Neuronal stem cell (in vitro differentiated cells): Measurements from ENCODE around the gene OR8B2.
"Not testable (repeated sequence)": the region's sequence is repeated elsewhere in the genome, so short reads cannot be mapped to it uniquely, and the experiment has no call there.

Experiments
- DNase-seq: peaks from one replicate; pipeline ENCODE4 v3.0.0-alpha.2; 2013; ENCODE audit warnings: low spot score
- H2AFZ ChIP-seq: one replicate; pipeline ENCODE4 v1.6.1; 2013; ENCODE audit warnings: mild to moderate bottlenecking, low read length, inconsistent platforms
- H2AK5ac ChIP-seq: 2 replicates; pipeline ENCODE4 v1.6.1; 2013; ENCODE audit warnings: low read depth, mild to moderate bottlenecking, inconsistent platforms, low read length, moderate library complexity, mixed read lengths
- H2BK120ac ChIP-seq: 2 replicates; pipeline ENCODE4 v1.6.1; 2013; ENCODE audit warnings: low read depth, mild to moderate bottlenecking, inconsistent platforms, low read length, moderate library complexity, mixed read lengths
- H2BK12ac ChIP-seq: one replicate; pipeline ENCODE4 v1.6.1; 2013; ENCODE audit warnings: low read length, inconsistent platforms
- H2BK15ac ChIP-seq: 2 replicates; pipeline ENCODE4 v1.6.1; 2013; ENCODE audit warnings: mild to moderate bottlenecking, low read length, inconsistent platforms, mixed read lengths
- H2BK5ac ChIP-seq: one replicate; pipeline ENCODE4 v1.6.1; 2013; ENCODE audit warnings: inconsistent platforms, mild to moderate bottlenecking, low read length, moderate library complexity
- H3K14ac ChIP-seq: one replicate; pipeline ENCODE4 v1.6.1; 2013; ENCODE audit warnings: low read length, inconsistent platforms
- H3K18ac ChIP-seq: 2 replicates; pipeline ENCODE4 v1.6.1; 2013; ENCODE audit warnings: low read length, inconsistent platforms
- H3K23ac ChIP-seq: 2 replicates; pipeline ENCODE4 v1.6.1; 2013; ENCODE audit warnings: low read depth, mild to moderate bottlenecking, mixed read lengths, low read length, inconsistent platforms; ENCODE audit not compliant: poor library complexity
- H3K27ac ChIP-seq: replicated peaks from 3 replicates; pipeline ENCODE4 v1.5.1; 2013; ENCODE audit warnings: low read length, inconsistent platforms
- H3K27me3 ChIP-seq, 3 experiments: 2 replicates each; pipeline ENCODE4 v1.6.1; 2013; ENCODE audit warnings: low read length in 3 of 3, mild to moderate bottlenecking in 2 of 3, inconsistent platforms in 1 of 3, low read depth in 1 of 3, mixed read lengths in 1 of 3, moderate library complexity in 1 of 3; ENCODE audit not compliant: control insufficient read depth in 3 of 3, insufficient read depth in 3 of 3
- H3K36me3 ChIP-seq, 2 donors: replicated peaks in 1 of 2; 2 replicates each; pipeline ENCODE4 v1.6.1; 2013; ENCODE audit warnings: low read length in 2 of 2; ENCODE audit not compliant: control insufficient read depth in 2 of 2, insufficient read depth in 2 of 2
- H3K4ac ChIP-seq: 2 replicates; pipeline ENCODE4 v1.6.1; 2013; ENCODE audit warnings: inconsistent platforms, mild to moderate bottlenecking, low read length, moderate library complexity
- H3K4me1 ChIP-seq, 2 donors: 1 replicate in 1 of 2; 2 replicates in 1 of 2; pipeline ENCODE4 v1.6.1; 2013; ENCODE audit warnings: low read length in 2 of 2, low read depth in 1 of 2; ENCODE audit not compliant: control insufficient read depth in 2 of 2, insufficient read depth in 1 of 2
- H3K4me2 ChIP-seq: one replicate; pipeline ENCODE4 v1.6.1; 2013; ENCODE audit warnings: mild to moderate bottlenecking, low read length, inconsistent platforms; ENCODE audit not compliant: insufficient read depth, poor library complexity, severe bottlenecking
- H3K4me3 ChIP-seq, 2 donors: 2 replicates each; pipeline ENCODE4 v1.5.1; 2013; ENCODE audit warnings: low read length in 2 of 2, mild to moderate bottlenecking in 2 of 2, inconsistent platforms in 1 of 2, moderate library complexity in 1 of 2
- H3K79me1 ChIP-seq: one replicate; pipeline ENCODE4 v1.6.1; 2013; ENCODE audit warnings: low read depth, mild to moderate bottlenecking, inconsistent platforms, low read length, moderate library complexity
- H3K9ac ChIP-seq: one replicate; pipeline ENCODE4 v1.6.1; 2013; ENCODE audit warnings: mild to moderate bottlenecking, low read depth, low read length, inconsistent platforms; ENCODE audit not compliant: poor library complexity
- H3K9me3 ChIP-seq, 2 donors: replicated peaks in 1 of 2; 2 replicates each; pipeline versions ENCODE3 to v1.6.1; 2013; ENCODE audit warnings: low read length in 2 of 2, mild to moderate bottlenecking in 2 of 2, inconsistent platforms in 1 of 2, low read depth in 1 of 2, mixed read lengths in 1 of 2, moderate library complexity in 1 of 2; ENCODE audit not compliant: control insufficient read depth in 2 of 2, insufficient read depth in 1 of 2
- H4K8ac ChIP-seq: one replicate; pipeline ENCODE4 v1.6.1; 2013; ENCODE audit warnings: low read depth, mild to moderate bottlenecking, inconsistent platforms, low read length, moderate library complexity
- H4K91ac ChIP-seq: one replicate; pipeline ENCODE4 v1.6.1; 2013; ENCODE audit warnings: low read length, low read depth, mild to moderate bottlenecking, inconsistent platforms; ENCODE audit not compliant: poor library complexity
- WGBS, 2 donors: extraction: QIAGEN DNeasy Blood & Tissue Kit; methylation state at CpG; one replicate each; pipeline ENCODE4 v1.1.7; 2013; ENCODE audit warnings: missing lambda C conversion rate in 2 of 2, mixed read lengths in 1 of 2; ENCODE audit not compliant: insufficient read length in 2 of 2, insufficient replicate concordance in 1 of 2; ENCODE audit errors: extremely low coverage in 2 of 2; 5-methylcytosine and 5-hydroxymethylcytosine counted together

Gene OR8B2

GRCh38 chr11:124382857-124383256 lies 1.4 kb downstream of the OR8B2 start:
- H2AFZ ChIP-seq, H3K23ac ChIP-seq, H3K27me3 ChIP-seq, H3K27ac ChIP-seq, H3K18ac ChIP-seq, H3K4me2 ChIP-seq, H2AK5ac ChIP-seq, H3K4me1 ChIP-seq, H2BK120ac ChIP-seq, H4K8ac ChIP-seq, H4K91ac ChIP-seq, H3K9ac ChIP-seq, H3K14ac ChIP-seq, H2BK5ac ChIP-seq, H3K79me1 ChIP-seq, H3K4me3 ChIP-seq, H3K4ac ChIP-seq, H3K36me3 ChIP-seq, H2BK15ac ChIP-seq, H2BK12ac ChIP-seq, H3K9me3 ChIP-seq, DNase-seq: not testable (repeated sequence)
- WGBS, 2 donors, result no CpG with 5 or more reads among the region's 6 CpGs

GRCh38 chr11:124380585-124380984 lies 3.7 kb downstream of the OR8B2 start:
- H3K18ac ChIP-seq, result no peak overlapping the region
- no peaks in the 10 kb centered on the region for H3K79me1 ChIP-seq
- no peak overlapping the region for H2BK5ac ChIP-seq
- no peak overlapping the region for H3K27ac ChIP-seq
- H3K4me3 ChIP-seq, result no peak overlapping the region
- no peak overlapping the region for H3K4ac ChIP-seq
- H3K4me2 ChIP-seq, result no peak overlapping the region
- no peak overlapping the region for H3K23ac ChIP-seq
- no CpG with 5 or more reads among the region's 2 CpGs for WGBS, 2 donors
- H3K27me3 ChIP-seq, result peaks cover 0 to 3% (median 0%) of the 10 kb centered on the region in 3 experiments
- no peak overlapping the region for H2AK5ac ChIP-seq
- no peak overlapping the region for H4K91ac ChIP-seq
- no peak overlapping the region for H4K8ac ChIP-seq
- no peak overlapping the region for H2AFZ ChIP-seq
- H2BK120ac ChIP-seq, result no peak overlapping the region
- DNase-seq, result no peak
- no peak overlapping the region for H3K14ac ChIP-seq
- peaks cover 0 to 1% of the 10 kb centered on the region in 2 donors for H3K9me3 ChIP-seq
- H3K36me3 ChIP-seq, result no peaks in the 10 kb centered on the region
- H3K9ac ChIP-seq, result no peak overlapping the region
- no peak overlapping the region for H2BK15ac ChIP-seq
- H2BK12ac ChIP-seq, result no peak overlapping the region
- H3K4me1 ChIP-seq, result no peaks in the 10 kb centered on the region

DNA sequence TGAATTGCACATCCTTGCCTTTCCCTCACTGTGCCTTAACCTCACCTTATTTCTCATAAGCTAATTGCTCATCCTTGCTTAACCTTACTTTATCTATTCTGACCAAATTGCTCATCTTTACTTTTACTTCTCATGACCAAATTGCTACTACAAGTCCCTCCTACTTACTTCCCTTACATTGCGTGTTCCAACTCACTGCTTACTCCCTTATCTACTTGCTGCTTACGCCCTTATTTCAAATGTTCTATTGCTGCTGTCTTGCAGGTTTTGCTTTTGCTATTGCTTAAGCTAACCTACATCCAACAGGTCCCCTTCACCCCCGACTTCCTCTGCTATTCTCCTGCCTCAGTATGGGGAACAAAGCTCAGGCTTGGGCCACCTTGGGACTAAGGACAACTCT lies 8.0 kb downstream of the OR8B2 start:
- no peak for DNase-seq
- H3K36me3 ChIP-seq, result peaks cover 0 to 2% of the 10 kb centered on the region in 2 donors
- no peak overlapping the region for H3K4ac ChIP-seq
- WGBS, 2 donors, result no CpG with 5 or more reads among the region's 3 CpGs
- H4K91ac ChIP-seq, result no peak overlapping the region
- no peak overlapping the region for H3K18ac ChIP-seq
- H2BK120ac ChIP-seq, result no peak overlapping the region
- no peak overlapping the region for H2BK12ac ChIP-seq
- H2BK5ac ChIP-seq, result no peak overlapping the region
- no peaks in the 10 kb centered on the region for H3K4me1 ChIP-seq
- no peak overlapping the region for H3K27ac ChIP-seq
- H3K4me3 ChIP-seq, result no peak overlapping the region
- H3K79me1 ChIP-seq, result no peaks in the 10 kb centered on the region
- no peak overlapping the region for H2AK5ac ChIP-seq
- no peak overlapping the region for H3K23ac ChIP-seq
- no peak overlapping the region for H2AFZ ChIP-seq
- no peak overlapping the region for H4K8ac ChIP-seq
- H3K9me3 ChIP-seq, result peaks cover 0 to 1% of the 10 kb centered on the region in 2 donors
- H3K9ac ChIP-seq, result no peak overlapping the region
- H3K14ac ChIP-seq, result no peak overlapping the region
- H2BK15ac ChIP-seq, result no peak overlapping the region
- peaks cover 0 to 3% (median 0%) of the 10 kb centered on the region in 3 experiments for H3K27me3 ChIP-seq
- no peak overlapping the region for H3K4me2 ChIP-seq

DNA sequence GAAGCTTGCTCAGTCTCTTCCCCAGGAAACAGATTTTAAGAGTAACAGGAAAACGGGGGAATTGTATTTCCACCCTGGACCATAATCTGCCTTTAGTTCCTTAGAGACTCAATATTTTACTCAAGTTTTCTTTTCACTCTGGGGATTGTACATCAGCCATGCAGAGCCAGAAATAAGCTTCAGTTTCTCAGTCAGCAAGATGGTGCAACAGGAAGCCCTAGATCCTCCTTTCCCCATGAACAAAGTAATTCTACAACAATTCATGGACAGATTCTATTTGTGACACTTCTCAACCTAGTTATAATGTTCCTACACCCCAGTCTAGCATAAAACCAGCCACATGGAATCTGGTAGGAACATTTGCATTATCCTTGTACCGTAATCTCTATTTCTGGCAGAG lies 24.7 kb downstream of the OR8B2 start:
- Histone ChIP-seq H3K23ac (no peak overlapping the region), H4K91ac (no peak overlapping the region), H2AK5ac (no peak overlapping the region), H2BK15ac (no peak overlapping the region), H3K4me2 (no peak overlapping the region), H2BK120ac (no peak overlapping the region), H3K27ac (no peak overlapping the region), H3K9me3 (no peaks in the 10 kb centered on the region), H3K14ac (no peak overlapping the region), H3K4ac (no peak overlapping the region), H2BK5ac (no peak overlapping the region), H3K36me3 (no peaks in the 10 kb centered on the region), H2AFZ (no peak overlapping the region), H3K18ac (no peak overlapping the region), H3K4me1 (no peaks in the 10 kb centered on the region), H3K79me1 (no peaks in the 10 kb centered on the region), H3K27me3 (no peaks in the 10 kb centered on the region), H4K8ac (no peak overlapping the region), H3K9ac (no peak overlapping the region), H2BK12ac (no peak overlapping the region), H3K4me3 (no peak overlapping the region)
- no peak for DNase-seq
- WGBS, 2 donors, result no CpG with 5 or more reads among the region's 2 CpGs
